WTC11 (cell line): ENCODE results near the gene CRTC2. TPM values are rescaled to one million over a fixed set of nuclear protein-coding genes. Genes with fewer than 3 reads are reported as not detected.

Source experiments
- ATAC-seq: fragments of 200-7000 bp; cut with Tn5 transposase; 2 replicates; pipeline ENCODE4 v1.10.0; 2021; ENCODE audit warnings: mild to moderate bottlenecking, moderate library complexity
- CTCF ChIA-PET: fragments of 300-600 bp; sonication (Branson Sonifier 250); formaldehyde crosslinking; loops from one replicate; lab custom pipeline; 2021; ENCODE audit warnings: antibody characterized with exemption; lab: Charles Lee
- POLR2A ChIA-PET: fragments of 350-600 bp; sonication (Branson Sonifier 250); formaldehyde crosslinking; loops from one replicate; lab custom pipeline; 2021; ENCODE audit warnings: antibody characterized with exemption; lab: Charles Lee
- DNase-seq: peaks from one replicate; pipeline ENCODE4 v3.0.0; 2021; ENCODE audit warnings: low spot score
- H3K27ac Mint-ChIP-seq: 2 replicates; pipeline ENCODE4 v1.8.0; 2021; ENCODE audit warnings: mixed read lengths
- H3K27me3 Mint-ChIP-seq: 2 replicates; pipeline ENCODE4 v1.8.0; 2021; ENCODE audit warnings: low read depth, mild to moderate bottlenecking, moderate library complexity, mixed read lengths
- H3K36me3 Mint-ChIP-seq: 2 replicates; pipeline ENCODE4 v1.8.0; 2021; ENCODE audit warnings: mixed read lengths
- H3K4me1 Mint-ChIP-seq: 2 replicates; pipeline ENCODE4 v1.8.0; 2022; ENCODE audit warnings: mixed read lengths
- H3K4me3 Mint-ChIP-seq: 2 replicates; pipeline ENCODE4 v1.8.0; 2021; ENCODE audit warnings: mild to moderate bottlenecking, moderate library complexity, mixed read lengths
- H3K9me3 Mint-ChIP-seq: 2 replicates; pipeline ENCODE4 v1.8.0; 2021; ENCODE audit warnings: mixed read lengths
- CREM ChIP-seq: sonication (generic); formaldehyde crosslinking; IDR thresholded peaks from 2 replicates; pipeline ENCODE4 v1.8.1; 2022; ENCODE audit warnings: mild to moderate bottlenecking, missing genetic modification reagents, moderate library complexity
- EMX1 ChIP-seq: fragments of 250-450 bp; sonication (Bioruptor Pico); IDR thresholded peaks from 2 replicates; pipeline ENCODE4 v1.8.0; 2021; ENCODE audit warnings: mild to moderate bottlenecking
- ESRRA ChIP-seq: sonication (generic); formaldehyde crosslinking; IDR thresholded peaks from 2 replicates; pipeline ENCODE4 v1.8.1; 2022; ENCODE audit warnings: mild to moderate bottlenecking, missing genetic modification reagents, borderline replicate concordance
- FOXJ3 ChIP-seq: sonication (generic); formaldehyde crosslinking; IDR thresholded peaks from 2 replicates; pipeline ENCODE4 v1.9.0; 2021; ENCODE audit warnings: missing genetic modification reagents, mild to moderate bottlenecking, borderline replicate concordance
- FOXP1 ChIP-seq: sonication (generic); formaldehyde crosslinking; IDR thresholded peaks from 2 replicates; pipeline ENCODE4 v1.8.0; 2022; ENCODE audit warnings: missing genetic modification reagents, mild to moderate bottlenecking, moderate library complexity, borderline replicate concordance
- IRF2 ChIP-seq: sonication (generic); formaldehyde crosslinking; IDR thresholded peaks from 2 replicates; pipeline ENCODE4 v1.8.0; 2022; ENCODE audit warnings: low read depth, missing genetic modification reagents, borderline replicate concordance
- JUN ChIP-seq: sonication (generic); formaldehyde crosslinking; IDR thresholded peaks from 2 replicates; pipeline ENCODE4 v1.8.0; 2023; ENCODE audit warnings: mild to moderate bottlenecking, missing genetic modification reagents
- KAT7 ChIP-seq: sonication (generic); formaldehyde crosslinking; IDR thresholded peaks from 2 replicates; pipeline ENCODE4 v1.8.1; 2023; ENCODE audit warnings: missing genetic modification reagents, mild to moderate bottlenecking, borderline replicate concordance
- MXD4 ChIP-seq: fragments of 250-450 bp; sonication (Bioruptor Pico); IDR thresholded peaks from 2 replicates; pipeline ENCODE4 v1.8.0; 2021; ENCODE audit warnings: mild to moderate bottlenecking, moderate library complexity, borderline replicate concordance
- NR3C1 ChIP-seq: sonication (generic); formaldehyde crosslinking; conservative IDR thresholded peaks from 2 replicates; pipeline ENCODE4 v1.8.1; 2023; ENCODE audit warnings: low read depth, mild to moderate bottlenecking, missing genetic modification reagents
- OVOL2 ChIP-seq: fragments of 250-450 bp; sonication (Bioruptor Pico); IDR thresholded peaks from 2 replicates; pipeline ENCODE4 v1.9.0; 2021; ENCODE audit warnings: mild to moderate bottlenecking, borderline replicate concordance
- PRRX2 ChIP-seq: fragments of 250-450 bp; sonication (Bioruptor Pico); IDR thresholded peaks from 2 replicates; pipeline ENCODE4 v1.8.0; 2021; ENCODE audit warnings: mild to moderate bottlenecking
- SMAD3 ChIP-seq: sonication (generic); formaldehyde crosslinking; IDR thresholded peaks from 2 replicates; pipeline ENCODE4 v1.8.0; 2022; ENCODE audit warnings: missing genetic modification reagents, mild to moderate bottlenecking, borderline replicate concordance
- TCF7 ChIP-seq: sonication (generic); formaldehyde crosslinking; IDR thresholded peaks from 2 replicates; pipeline ENCODE4 v1.8.0; 2022; ENCODE audit warnings: mild to moderate bottlenecking, low read depth, missing genetic modification reagents, moderate library complexity
- TEAD4 ChIP-seq: sonication (generic); formaldehyde crosslinking; IDR thresholded peaks from 2 replicates; pipeline ENCODE4 v1.8.0; 2022; ENCODE audit warnings: mild to moderate bottlenecking, missing genetic modification reagents
- ZNF121 ChIP-seq: sonication (generic); formaldehyde crosslinking; IDR thresholded peaks from 2 replicates; pipeline ENCODE4 v1.8.0; 2023; ENCODE audit warnings: missing genetic modification reagents
- ZNF263 ChIP-seq: sonication (generic); formaldehyde crosslinking; IDR thresholded peaks from 2 replicates; pipeline ENCODE4 v1.8.1; 2022; ENCODE audit warnings: low read depth, mild to moderate bottlenecking, moderate library complexity, missing genetic modification reagents
- ZNF396 ChIP-seq: fragments of 250-450 bp; sonication (Bioruptor Pico); IDR thresholded peaks from 2 replicates; pipeline ENCODE4 v1.8.0; 2021; ENCODE audit warnings: mild to moderate bottlenecking, moderate library complexity, borderline replicate concordance
- total RNA-seq: library from RNA; stranded (reverse); gene quantifications from 3 replicates; pipeline ENCODE4 v1.2.3, GENCODE V29; 2021
- TF ChIP-seq, protein P1 (sequence below): fragments of 200-600 bp; IDR thresholded peaks from 2 replicates; pipeline ENCODE4 v1.8.0; 2022; ENCODE audit warnings: antibody characterized with exemption
- TF ChIP-seq, protein P2 (sequence below): sonication (generic); formaldehyde crosslinking; IDR thresholded peaks from 2 replicates; pipeline ENCODE4 v1.8.1; 2023; ENCODE audit warnings: mild to moderate bottlenecking, missing genetic modification reagents, borderline replicate concordance
- TF ChIP-seq, protein P3 (sequence below): sonication (generic); formaldehyde crosslinking; IDR thresholded peaks from 2 replicates; pipeline ENCODE4 v1.8.0; 2023; ENCODE audit warnings: missing genetic modification reagents, mild to moderate bottlenecking, borderline replicate concordance
- TF ChIP-seq, protein P4 (sequence below): sonication (generic); formaldehyde crosslinking; IDR thresholded peaks from 2 replicates; pipeline ENCODE4 v1.8.0; 2022; ENCODE audit warnings: mild to moderate bottlenecking, missing genetic modification reagents

Gene CRTC2
- total RNA-seq, 1 experiment from 2014 or later: 43.7 TPM

DNA sequence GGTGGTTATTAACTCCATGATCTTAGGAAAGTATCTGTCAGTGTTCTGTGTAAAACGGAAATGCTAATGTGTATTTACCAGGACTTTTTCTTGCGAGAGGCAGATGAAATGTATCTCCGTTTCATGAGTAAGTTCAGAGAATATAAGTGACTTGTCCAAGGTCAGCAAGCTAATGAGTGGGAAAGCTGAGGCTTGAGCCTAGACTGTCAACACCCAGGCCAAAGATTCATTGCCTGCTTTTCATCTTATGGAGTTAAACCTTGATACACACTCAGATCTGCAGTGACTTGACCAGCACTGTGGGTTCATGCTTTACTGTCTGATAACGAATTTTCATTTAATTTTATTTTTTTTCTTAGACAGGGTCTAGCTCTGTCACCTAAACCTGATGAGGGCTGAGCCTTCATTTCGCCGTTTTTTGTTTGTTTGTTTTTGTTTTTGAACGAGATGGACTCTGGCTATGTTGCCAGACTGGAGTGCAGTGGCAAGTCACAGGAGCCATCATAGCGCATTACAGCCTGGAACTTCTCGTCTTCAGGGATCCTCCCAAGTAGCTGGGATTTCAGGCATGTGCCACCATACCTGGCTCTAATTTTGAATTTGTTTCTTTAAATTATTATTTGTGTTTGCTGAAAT is 20.0 kb upstream of the CRTC2 start (continued):
- TF ChIP-seq, protein P1, sequence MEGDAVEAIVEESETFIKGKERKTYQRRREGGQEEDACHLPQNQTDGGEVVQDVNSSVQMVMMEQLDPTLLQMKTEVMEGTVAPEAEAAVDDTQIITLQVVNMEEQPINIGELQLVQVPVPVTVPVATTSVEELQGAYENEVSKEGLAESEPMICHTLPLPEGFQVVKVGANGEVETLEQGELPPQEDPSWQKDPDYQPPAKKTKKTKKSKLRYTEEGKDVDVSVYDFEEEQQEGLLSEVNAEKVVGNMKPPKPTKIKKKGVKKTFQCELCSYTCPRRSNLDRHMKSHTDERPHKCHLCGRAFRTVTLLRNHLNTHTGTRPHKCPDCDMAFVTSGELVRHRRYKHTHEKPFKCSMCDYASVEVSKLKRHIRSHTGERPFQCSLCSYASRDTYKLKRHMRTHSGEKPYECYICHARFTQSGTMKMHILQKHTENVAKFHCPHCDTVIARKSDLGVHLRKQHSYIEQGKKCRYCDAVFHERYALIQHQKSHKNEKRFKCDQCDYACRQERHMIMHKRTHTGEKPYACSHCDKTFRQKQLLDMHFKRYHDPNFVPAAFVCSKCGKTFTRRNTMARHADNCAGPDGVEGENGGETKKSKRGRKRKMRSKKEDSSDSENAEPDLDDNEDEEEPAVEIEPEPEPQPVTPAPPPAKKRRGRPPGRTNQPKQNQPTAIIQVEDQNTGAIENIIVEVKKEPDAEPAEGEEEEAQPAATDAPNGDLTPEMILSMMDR: no peak
- TF ChIP-seq IRF2 (CRISPR knock-in tag) (no peak), JUN (CRISPR knock-in tag) (no peak)
- TF ChIP-seq, all 79 proteins: peak for 0

DNA sequence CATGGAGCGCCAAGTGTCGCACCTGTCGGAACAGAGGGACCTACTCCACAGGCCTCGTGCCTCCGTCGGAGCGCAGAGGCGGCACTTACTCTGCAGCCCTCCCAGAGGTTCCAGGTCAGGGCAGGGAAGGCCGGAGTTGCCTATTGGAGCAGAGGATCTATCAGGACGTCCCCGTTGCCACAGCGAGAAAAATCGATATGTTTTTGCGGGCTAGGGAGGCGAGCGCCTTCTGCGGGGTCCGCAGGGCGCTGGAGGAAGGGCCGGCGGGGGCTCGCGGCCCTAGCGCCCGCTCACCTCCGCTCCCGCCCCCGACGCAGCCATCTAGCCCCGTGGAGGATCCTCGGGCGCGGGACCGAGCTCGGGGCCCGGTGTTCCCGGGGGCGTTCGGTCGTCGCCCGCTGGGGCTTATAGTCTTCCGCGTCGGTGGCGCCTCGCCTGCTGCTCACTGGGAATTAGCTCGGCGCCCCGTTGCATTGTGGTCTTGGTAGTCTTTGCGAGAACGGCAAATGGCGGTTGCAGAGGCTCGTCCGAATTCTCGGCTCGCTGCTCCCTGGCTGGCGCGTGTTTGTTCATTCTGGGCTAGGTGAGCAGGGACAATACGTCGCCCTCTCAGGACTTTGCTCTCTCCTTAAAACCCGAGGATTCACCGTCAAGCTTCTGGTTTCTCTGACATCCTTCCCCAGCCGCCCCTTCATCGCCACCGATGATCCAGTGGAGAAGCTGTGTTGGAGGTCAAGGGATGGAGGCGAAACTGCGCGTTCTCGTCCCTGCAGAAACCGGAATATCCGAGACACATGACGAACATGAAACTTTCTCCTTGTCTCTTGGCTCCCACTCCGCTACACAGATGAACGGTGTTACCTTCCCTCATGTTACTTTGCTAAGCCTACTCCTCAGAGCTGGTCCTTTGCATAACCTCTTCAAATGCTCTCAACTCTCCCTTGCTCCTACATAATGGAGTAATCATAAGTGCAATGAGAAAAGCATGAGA is 19.1 kb upstream of the CRTC2 start, which contains the start of gene JTB:
Gene JTB, minus strand, starts transcription at position 425 of the 991 bp plus-strand sequence. Its CDS starts 422 bp downstream, at position 3.
- peaks cover 41% of the 10 kb centered on the region for H3K36me3 Mint-ChIP-seq
- no peak for TF ChIP-seq TCF7
- TF ChIP-seq PRRX2: no peak
- no peak for TF ChIP-seq ZNF121 (CRISPR knock-in tag)
- TF ChIP-seq TEAD4 (CRISPR knock-in tag): no peak
- TF ChIP-seq CREM (CRISPR knock-in tag): 0 out of 2 replicates have a peak, but pooled peaks have one; percentile 47
- TF ChIP-seq ZNF396 (CRISPR knock-in tag): no peak
- no peak for TF ChIP-seq FOXJ3
- TF ChIP-seq NR3C1 (CRISPR knock-in tag): no peak
- no peak for TF ChIP-seq ZNF263
- TF ChIP-seq ESRRA (CRISPR knock-in tag): no peak
- TF ChIP-seq, protein P2, sequence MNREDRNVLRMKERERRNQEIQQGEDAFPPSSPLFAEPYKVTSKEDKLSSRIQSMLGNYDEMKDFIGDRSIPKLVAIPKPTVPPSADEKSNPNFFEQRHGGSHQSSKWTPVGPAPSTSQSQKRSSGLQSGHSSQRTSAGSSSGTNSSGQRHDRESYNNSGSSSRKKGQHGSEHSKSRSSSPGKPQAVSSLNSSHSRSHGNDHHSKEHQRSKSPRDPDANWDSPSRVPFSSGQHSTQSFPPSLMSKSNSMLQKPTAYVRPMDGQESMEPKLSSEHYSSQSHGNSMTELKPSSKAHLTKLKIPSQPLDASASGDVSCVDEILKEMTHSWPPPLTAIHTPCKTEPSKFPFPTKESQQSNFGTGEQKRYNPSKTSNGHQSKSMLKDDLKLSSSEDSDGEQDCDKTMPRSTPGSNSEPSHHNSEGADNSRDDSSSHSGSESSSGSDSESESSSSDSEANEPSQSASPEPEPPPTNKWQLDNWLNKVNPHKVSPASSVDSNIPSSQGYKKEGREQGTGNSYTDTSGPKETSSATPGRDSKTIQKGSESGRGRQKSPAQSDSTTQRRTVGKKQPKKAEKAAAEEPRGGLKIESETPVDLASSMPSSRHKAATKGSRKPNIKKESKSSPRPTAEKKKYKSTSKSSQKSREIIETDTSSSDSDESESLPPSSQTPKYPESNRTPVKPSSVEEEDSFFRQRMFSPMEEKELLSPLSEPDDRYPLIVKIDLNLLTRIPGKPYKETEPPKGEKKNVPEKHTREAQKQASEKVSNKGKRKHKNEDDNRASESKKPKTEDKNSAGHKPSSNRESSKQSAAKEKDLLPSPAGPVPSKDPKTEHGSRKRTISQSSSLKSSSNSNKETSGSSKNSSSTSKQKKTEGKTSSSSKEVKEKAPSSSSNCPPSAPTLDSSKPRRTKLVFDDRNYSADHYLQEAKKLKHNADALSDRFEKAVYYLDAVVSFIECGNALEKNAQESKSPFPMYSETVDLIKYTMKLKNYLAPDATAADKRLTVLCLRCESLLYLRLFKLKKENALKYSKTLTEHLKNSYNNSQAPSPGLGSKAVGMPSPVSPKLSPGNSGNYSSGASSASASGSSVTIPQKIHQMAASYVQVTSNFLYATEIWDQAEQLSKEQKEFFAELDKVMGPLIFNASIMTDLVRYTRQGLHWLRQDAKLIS: no peak
- TF ChIP-seq, protein P3, sequence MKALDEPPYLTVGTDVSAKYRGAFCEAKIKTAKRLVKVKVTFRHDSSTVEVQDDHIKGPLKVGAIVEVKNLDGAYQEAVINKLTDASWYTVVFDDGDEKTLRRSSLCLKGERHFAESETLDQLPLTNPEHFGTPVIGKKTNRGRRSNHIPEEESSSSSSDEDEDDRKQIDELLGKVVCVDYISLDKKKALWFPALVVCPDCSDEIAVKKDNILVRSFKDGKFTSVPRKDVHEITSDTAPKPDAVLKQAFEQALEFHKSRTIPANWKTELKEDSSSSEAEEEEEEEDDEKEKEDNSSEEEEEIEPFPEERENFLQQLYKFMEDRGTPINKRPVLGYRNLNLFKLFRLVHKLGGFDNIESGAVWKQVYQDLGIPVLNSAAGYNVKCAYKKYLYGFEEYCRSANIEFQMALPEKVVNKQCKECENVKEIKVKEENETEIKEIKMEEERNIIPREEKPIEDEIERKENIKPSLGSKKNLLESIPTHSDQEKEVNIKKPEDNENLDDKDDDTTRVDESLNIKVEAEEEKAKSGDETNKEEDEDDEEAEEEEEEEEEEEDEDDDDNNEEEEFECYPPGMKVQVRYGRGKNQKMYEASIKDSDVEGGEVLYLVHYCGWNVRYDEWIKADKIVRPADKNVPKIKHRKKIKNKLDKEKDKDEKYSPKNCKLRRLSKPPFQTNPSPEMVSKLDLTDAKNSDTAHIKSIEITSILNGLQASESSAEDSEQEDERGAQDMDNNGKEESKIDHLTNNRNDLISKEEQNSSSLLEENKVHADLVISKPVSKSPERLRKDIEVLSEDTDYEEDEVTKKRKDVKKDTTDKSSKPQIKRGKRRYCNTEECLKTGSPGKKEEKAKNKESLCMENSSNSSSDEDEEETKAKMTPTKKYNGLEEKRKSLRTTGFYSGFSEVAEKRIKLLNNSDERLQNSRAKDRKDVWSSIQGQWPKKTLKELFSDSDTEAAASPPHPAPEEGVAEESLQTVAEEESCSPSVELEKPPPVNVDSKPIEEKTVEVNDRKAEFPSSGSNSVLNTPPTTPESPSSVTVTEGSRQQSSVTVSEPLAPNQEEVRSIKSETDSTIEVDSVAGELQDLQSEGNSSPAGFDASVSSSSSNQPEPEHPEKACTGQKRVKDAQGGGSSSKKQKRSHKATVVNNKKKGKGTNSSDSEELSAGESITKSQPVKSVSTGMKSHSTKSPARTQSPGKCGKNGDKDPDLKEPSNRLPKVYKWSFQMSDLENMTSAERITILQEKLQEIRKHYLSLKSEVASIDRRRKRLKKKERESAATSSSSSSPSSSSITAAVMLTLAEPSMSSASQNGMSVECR (CRISPR knock-in tag): peak; percentile 11; the same call in 1 of the 2 replicates
- no peak for TF ChIP-seq SMAD3 (CRISPR knock-in tag)
- no peak for TF ChIP-seq MXD4 (CRISPR knock-in tag)
- TF ChIP-seq FOXP1 (CRISPR knock-in tag): 0 out of 2 replicates have a peak, but pooled peaks have one; percentile 41
- no peak for TF ChIP-seq OVOL2 (CRISPR knock-in tag)
- TF ChIP-seq EMX1: 0 out of 2 replicates have a peak, but pooled peaks have one; percentile 11
- TF ChIP-seq, protein P4, sequence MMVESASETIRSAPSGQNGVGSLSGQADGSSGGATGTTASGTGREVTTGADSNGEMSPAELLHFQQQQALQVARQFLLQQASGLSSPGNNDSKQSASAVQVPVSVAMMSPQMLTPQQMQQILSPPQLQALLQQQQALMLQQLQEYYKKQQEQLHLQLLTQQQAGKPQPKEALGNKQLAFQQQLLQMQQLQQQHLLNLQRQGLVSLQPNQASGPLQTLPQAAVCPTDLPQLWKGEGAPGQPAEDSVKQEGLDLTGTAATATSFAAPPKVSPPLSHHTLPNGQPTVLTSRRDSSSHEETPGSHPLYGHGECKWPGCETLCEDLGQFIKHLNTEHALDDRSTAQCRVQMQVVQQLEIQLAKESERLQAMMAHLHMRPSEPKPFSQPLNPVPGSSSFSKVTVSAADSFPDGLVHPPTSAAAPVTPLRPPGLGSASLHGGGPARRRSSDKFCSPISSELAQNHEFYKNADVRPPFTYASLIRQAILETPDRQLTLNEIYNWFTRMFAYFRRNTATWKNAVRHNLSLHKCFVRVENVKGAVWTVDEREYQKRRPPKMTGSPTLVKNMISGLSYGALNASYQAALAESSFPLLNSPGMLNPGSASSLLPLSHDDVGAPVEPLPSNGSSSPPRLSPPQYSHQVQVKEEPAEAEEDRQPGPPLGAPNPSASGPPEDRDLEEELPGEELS (CRISPR knock-in tag): no peak
- peak; percentile 25; the same call in 1 of the 2 replicates for TF ChIP-seq KAT7 (CRISPR knock-in tag)

More for the DNA sequence above, 19.1 kb upstream of the CRTC2 start, which contains the start of gene JTB:
- ATAC-seq (peak; percentile 87), DNase-seq (peak; percentile 88)
- Mint-ChIP-seq H3K4me3 (peak within 1 kb of the TSS; percentile 98), H3K27ac (peak within 1 kb of the TSS; percentile 97), H3K9me3 (no peaks in the 10 kb centered on the region), H3K27me3 (no peaks in the 10 kb centered on the region), H3K4me1 (peaks cover 31% of the 10 kb centered on the region)
- CTCF ChIA-PET: interaction anchor here (0.7 to 4.3 kb wide), 10 partner anchors 9 to 483 kb away, joined by 3 to 26 read pairs (median 4); partner anchors contain the start of genes CREB3L4, DENND4B, RAB13 and RPS27
- POLR2A ChIA-PET: interaction anchor here (1.0 to 3.1 kb wide), 11 partner anchors 9 to 344 kb away, joined by 3 to 55 read pairs (median 5); partner anchors contain the start of genes CHTOP, CREB3L4, GATAD2B and RAB13
